Lung (tissue), 12 donors: ENCODE measurements around the gene TGOLN2. TPM values are rescaled to one million over a fixed set of nuclear protein-coding genes. Genes with fewer than 3 reads are reported as not detected.
"Not testable (repeated sequence)": the region's sequence is repeated elsewhere in the genome, so short reads cannot be mapped to it uniquely, and the experiment has no call there.

Experiments used
- ATAC-seq: fragments of 200-7000 bp; cut with Tn5 transposase; one replicate; pipeline ENCODE4 v1.9.1; 2020; ENCODE audit warnings: moderate number of reproducible peaks; ENCODE audit not compliant: insufficient read depth, low FRiP score
- DNase-seq, 3 donors: peaks; one replicate each; pipeline ENCODE4 v3.0.0-alpha.2; 2013 to 2017
- H3K27ac ChIP-seq, 2 donors: one replicate each; pipeline ENCODE4 v1.5.1; 2013; ENCODE audit warnings: mild to moderate bottlenecking in 2 of 2, moderate library complexity in 2 of 2, control low read depth in 1 of 2, inconsistent platforms in 1 of 2, low read depth in 1 of 2, low read length in 1 of 2
- H3K27me3 ChIP-seq, 3 donors: one replicate each; pipeline ENCODE4 v1.5.1; 2013; ENCODE audit warnings: low read length in 2 of 3; ENCODE audit not compliant: control insufficient read depth in 3 of 3, insufficient read depth in 3 of 3
- H3K36me3 ChIP-seq, 4 donors: one replicate each; pipeline ENCODE4 v1.5.1; 2013; ENCODE audit warnings: low read length in 4 of 4, mild to moderate bottlenecking in 1 of 4, moderate library complexity in 1 of 4; ENCODE audit not compliant: control insufficient read depth in 4 of 4, insufficient read depth in 4 of 4
- H3K4me1 ChIP-seq, 5 donors: one replicate each; pipeline ENCODE4 v1.5.1; 2013; ENCODE audit warnings: low read length in 5 of 5, mild to moderate bottlenecking in 2 of 5, moderate library complexity in 1 of 5; ENCODE audit not compliant: control insufficient read depth in 5 of 5, insufficient read depth in 5 of 5
- H3K4me3 ChIP-seq: one replicate; pipeline ENCODE4 v1.5.1; 2013; ENCODE audit warnings: mild to moderate bottlenecking, control low read depth, moderate library complexity
- H3K9ac ChIP-seq, 2 donors: one replicate each; pipeline ENCODE4 v1.5.1; 2013; ENCODE audit warnings: low read length in 2 of 2, control low read depth in 1 of 2; ENCODE audit not compliant: insufficient read depth in 1 of 2
- H3K9me3 ChIP-seq, 4 donors: one replicate each; pipeline ENCODE4 v1.5.1; 2013; ENCODE audit warnings: low read length in 3 of 4, mild to moderate bottlenecking in 1 of 4, moderate library complexity in 1 of 4; ENCODE audit not compliant: control insufficient read depth in 4 of 4, insufficient read depth in 3 of 4
- WGBS, 2 donors: extraction: QIAGEN DNeasy Blood & Tissue Kit; methylation state at CpG; one replicate each; pipeline ENCODE4 v1.1.7; 2013; 5-methylcytosine and 5-hydroxymethylcytosine counted together
- polyA plus RNA-seq, 2 donors: library from polyadenylated mRNA; stranded (reverse); fragments of 200-250 nt; gene quantifications; one replicate each; pipeline ENCODE4 v1.2.1, GENCODE V29; 2013
- total RNA-seq, 2 donors: library from RNA; depleted of rRNA in 1 of 2; stranded (reverse); fragments of >200 nt in 1 of 2; gene quantifications; one replicate each; pipeline ENCODE4 v1.2.1, GENCODE V29; 2014 to 2021
- TF ChIP-seq, protein P1 (sequence below): IDR thresholded peaks from 2 replicates; pipeline ENCODE4 v1.5.1; 2012; ENCODE audit warnings: mild to moderate bottlenecking; ENCODE audit errors: control extremely low read depth, extremely low read depth
- donor health status: control.
- donor health status: control.
- donor health status: Bipolar disorder and iron deficiency.
- donor health status: healthy.
- donor health status: DM: yes; HTN: yes; CAD: no.

TGOLN2 gene
- total and polyA plus RNA-seq, 4 donors: 24.6 to 145 (median 82.6) TPM

DNA sequence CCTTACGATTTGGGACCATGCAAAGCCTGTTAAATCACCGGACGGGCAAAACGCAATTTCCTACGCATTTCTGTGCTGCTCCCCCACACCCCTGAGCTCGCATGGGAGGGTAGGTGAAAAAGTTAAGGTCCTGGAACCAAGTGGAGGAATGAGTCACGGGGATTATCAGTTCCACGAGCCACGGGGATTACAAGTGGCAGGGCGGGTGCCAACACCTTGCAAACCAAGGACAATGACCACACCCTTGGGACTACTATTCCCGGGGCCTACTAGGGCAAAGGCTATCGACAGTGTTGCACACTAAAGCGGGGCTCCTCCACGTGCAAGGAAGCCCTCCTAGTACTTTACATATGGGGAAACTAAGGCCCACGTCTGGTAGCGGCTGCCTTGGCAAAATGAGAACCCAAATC is 26.1 kb upstream of the TGOLN2 start:
- ATAC-seq: peak; percentile 27
- H3K27me3 ChIP-seq: no peaks in the 10 kb centered on the region
- no peaks in the 10 kb centered on the region for H3K9me3 ChIP-seq
- peaks cover 5 to 29% (median 18%) of the 10 kb centered on the region in 4 donors for H3K36me3 ChIP-seq
- 11 to 39% methylated on average over 16 of the region's 16 CpGs for WGBS, 2 donors
- H3K4me3 ChIP-seq: peak overlapping the region; percentile 75
- H3K9ac ChIP-seq: peak overlapping the region in 1 of 2 donors; percentile 85
- peak in 1 of 3 donors; percentile 38 for DNase-seq
- TF ChIP-seq, protein P1, sequence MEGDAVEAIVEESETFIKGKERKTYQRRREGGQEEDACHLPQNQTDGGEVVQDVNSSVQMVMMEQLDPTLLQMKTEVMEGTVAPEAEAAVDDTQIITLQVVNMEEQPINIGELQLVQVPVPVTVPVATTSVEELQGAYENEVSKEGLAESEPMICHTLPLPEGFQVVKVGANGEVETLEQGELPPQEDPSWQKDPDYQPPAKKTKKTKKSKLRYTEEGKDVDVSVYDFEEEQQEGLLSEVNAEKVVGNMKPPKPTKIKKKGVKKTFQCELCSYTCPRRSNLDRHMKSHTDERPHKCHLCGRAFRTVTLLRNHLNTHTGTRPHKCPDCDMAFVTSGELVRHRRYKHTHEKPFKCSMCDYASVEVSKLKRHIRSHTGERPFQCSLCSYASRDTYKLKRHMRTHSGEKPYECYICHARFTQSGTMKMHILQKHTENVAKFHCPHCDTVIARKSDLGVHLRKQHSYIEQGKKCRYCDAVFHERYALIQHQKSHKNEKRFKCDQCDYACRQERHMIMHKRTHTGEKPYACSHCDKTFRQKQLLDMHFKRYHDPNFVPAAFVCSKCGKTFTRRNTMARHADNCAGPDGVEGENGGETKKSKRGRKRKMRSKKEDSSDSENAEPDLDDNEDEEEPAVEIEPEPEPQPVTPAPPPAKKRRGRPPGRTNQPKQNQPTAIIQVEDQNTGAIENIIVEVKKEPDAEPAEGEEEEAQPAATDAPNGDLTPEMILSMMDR: no peak
- H3K27ac ChIP-seq: peak overlapping the region; percentile 83 to 84
- peaks cover 0 to 27% (median 10%) of the 10 kb centered on the region in 5 donors for H3K4me1 ChIP-seq

GRCh38 chr2:85347599-85347998 is 19.8 kb upstream of the TGOLN2 start:
- H3K9me3 ChIP-seq: no peaks in the 10 kb centered on the region
- H3K9ac ChIP-seq: no peak overlapping the region
- H3K27ac ChIP-seq: no peak overlapping the region
- ATAC-seq (no peak), DNase-seq (no peak)
- peaks cover 0 to 2% (median 0%) of the 10 kb centered on the region in 5 donors for H3K4me1 ChIP-seq
- no peaks in the 10 kb centered on the region for H3K27me3 ChIP-seq
- peaks cover 0 to 53% (median 26%) of the 10 kb centered on the region in 4 donors for H3K36me3 ChIP-seq
- TF ChIP-seq, protein P1: no peak
- no peak overlapping the region for H3K4me3 ChIP-seq
- 81 to 89% methylated on average over 3 of the region's 3 CpGs for WGBS, 2 donors

- WGBS, 2 donors: 90 to 91% methylated on average over 14 of the region's 14 CpGs
- ATAC-seq (no peak), DNase-seq (no peak)
- Histone ChIP-seq H3K27ac (no peak overlapping the region), H3K9me3 (no peaks in the 10 kb centered on the region), H3K36me3 (peaks cover 0 to 38% (median 16%) of the 10 kb centered on the region in 4 donors), H3K4me3 (no peak overlapping the region), H3K9ac (no peak overlapping the region), H3K4me1 (no peaks in the 10 kb centered on the region), H3K27me3 (no peaks in the 10 kb centered on the region)
- TF ChIP-seq, protein P1: no peak
These were observed 16.7 kb upstream of the TGOLN2 start for GRCh38 chr2:85344356-85344954.

DNA sequence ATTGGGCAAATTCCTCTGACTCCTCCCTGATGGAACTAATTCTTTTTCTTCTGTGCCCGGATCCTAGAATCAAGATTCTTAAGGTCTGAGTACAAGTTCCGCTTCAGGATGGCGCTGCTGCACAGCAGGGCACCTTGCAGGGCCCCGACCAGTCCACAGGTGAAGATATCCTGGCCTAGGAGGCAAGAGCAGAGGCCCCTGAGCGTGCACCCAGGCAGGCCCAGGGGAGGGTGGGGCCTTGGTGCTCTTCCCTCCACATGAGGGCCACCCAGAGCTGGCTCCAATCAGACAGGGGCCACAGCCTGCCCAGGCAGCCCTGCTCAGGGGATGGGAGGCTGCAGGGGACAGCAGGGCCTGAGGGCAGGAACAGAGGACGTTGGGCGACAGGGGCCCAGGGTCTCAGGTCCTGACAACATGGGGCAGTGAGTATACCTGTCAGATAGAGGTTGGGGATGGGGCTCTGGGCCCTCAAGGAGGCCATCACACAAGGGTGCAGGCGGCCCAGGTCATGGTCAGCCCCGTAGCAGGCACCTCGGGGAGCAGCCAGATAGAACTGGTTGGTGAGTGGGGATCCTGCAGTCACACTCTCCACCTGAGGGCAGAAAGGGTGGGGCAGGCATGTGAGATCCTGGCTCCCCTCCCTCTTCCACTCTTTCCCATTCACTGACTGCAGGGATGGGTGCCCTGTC is 15.6 kb upstream of the TGOLN2 start:
- 93% methylated on average over 10 of the region's 10 CpGs for WGBS, 2 donors

More for the DNA sequence above, 15.6 kb upstream of the TGOLN2 start:
- not testable (repeated sequence) for H3K27ac ChIP-seq, H3K4me3 ChIP-seq, H3K4me1 ChIP-seq, H3K27me3 ChIP-seq, H3K9me3 ChIP-seq, DNase-seq, H3K9ac ChIP-seq, ATAC-seq
- H3K36me3 ChIP-seq: peaks cover 0 to 34% (median 14%) of the 10 kb centered on the region in 4 donors
